SK-MEL-5 (cell line): ENCODE data around the gene STK35. TPM values are rescaled to one million over a fixed set of nuclear protein-coding genes. Genes with fewer than 3 reads are reported as not detected.

Source experiments
- DNase-seq: peaks from one replicate; pipeline ENCODE4 v3.0.0-alpha.2; 2016; ENCODE audit warnings: low read depth, low spot score
- in situ Hi-C: cut with HindIII; loops from 2 replicates; pipeline ENCODE4 v1.10.0; 2016; ENCODE audit warnings: low sequenced_read_pairs, high pct_unique_total_duplicates, low pct_unique_long_range_greater_than_20kb
- polyA plus RNA-seq, 2 experiments: library from polyadenylated mRNA; depleted of rRNA; stranded (reverse); fragments of >200 nt; gene quantifications; 2 replicates each; pipeline ENCODE4 v1.2.3, GENCODE V29; 2015
- total RNA-seq: library from RNA; depleted of rRNA; stranded (reverse); fragments of >200 nt; shearing (Covaris generic); gene quantifications from 2 replicates; pipeline ENCODE4 v1.2.3, GENCODE V29; 2014; rRNA removed

The STK35 gene
- total RNA-seq: 13.6 and 14.4 TPM in 2 replicates
- polyA plus RNA-seq (2015; cell fraction: cytosol; rRNA removed): 23.2 and 27.8 TPM in 2 replicates
- polyA plus RNA-seq (2015; cell fraction: nucleus; rRNA removed): 21.1 and 28.0 TPM in 2 replicates

GRCh38 chr20:2101057-2101864 is at the start of gene STK35:
Gene STK35, plus strand, starts transcription at chr20:2101827. Its CDS starts 55 bp downstream, at chr20:2101882.
- in situ Hi-C loops: no loop called here
- peak; percentile 79 for DNase-seq

- in situ Hi-C loops: no loop called here
- DNase-seq: peak; percentile 7
Observed at GRCh38 chr20:2051946-2052345, 49.7 kb upstream of the STK35 start.

GRCh38 chr20:2052741-2053140 is 48.9 kb upstream of the STK35 start:
- in situ Hi-C loops: no loop called here
- DNase-seq: no peak

- no peak for DNase-seq
Observed at GRCh38 chr20:2053615-2054014, 48.0 kb upstream of the STK35 start.

GRCh38 chr20:2054911-2055310 is 46.7 kb upstream of the STK35 start:
- DNase-seq: no peak
- in situ Hi-C loops: no loop called here

More at GRCh38 chr20:2053615-2054014, 48.0 kb upstream of the STK35 start:
- in situ Hi-C loops: no loop called here

- no peak for DNase-seq
- in situ Hi-C loops: no loop called here
Observed at GRCh38 chr20:2059411-2059810, 42.2 kb upstream of the STK35 start.

GRCh38 chr20:2065099-2065498 is 36.5 kb upstream of the STK35 start:
- in situ Hi-C loops: no loop called here
- DNase-seq: no peak

- in situ Hi-C loops: no loop called here
- no peak for DNase-seq
Observed at GRCh38 chr20:2066461-2067122, 35.0 kb upstream of the STK35 start.

GRCh38 chr20:2080532-2081224 is 20.9 kb upstream of the STK35 start:
- no peak for DNase-seq
- in situ Hi-C loops: no loop called here

GRCh38 chr20:2084703-2085102 is 16.9 kb upstream of the STK35 start:
- in situ Hi-C loops: no loop called here
- peak; percentile 21 for DNase-seq

- DNase-seq: no peak
- in situ Hi-C loops: no loop called here
Observed at GRCh38 chr20:2086177-2086979, 15.2 kb upstream of the STK35 start.

- in situ Hi-C loops: no loop called here
- no peak for DNase-seq
Observed at GRCh38 chr20:2086980-2087377, 14.6 kb upstream of the STK35 start.

GRCh38 chr20:2088891-2089290 is 12.7 kb upstream of the STK35 start:
- DNase-seq: no peak
- in situ Hi-C loops: no loop called here

- in situ Hi-C loops: no loop called here
- DNase-seq: no peak
Observed at GRCh38 chr20:2089447-2089846, 12.2 kb upstream of the STK35 start.

GRCh38 chr20:2093159-2093781 is 8.4 kb upstream of the STK35 start:
- DNase-seq: peak; percentile 65
- in situ Hi-C loops: no loop called here

- in situ Hi-C loops: no loop called here
- no peak for DNase-seq
Observed at GRCh38 chr20:2093883-2094282, 7.7 kb upstream of the STK35 start.
